OCI-LY3 (cell line): ENCODE measurements around the gene ATG7.

Experiments used
- CTCF ChIP-seq: fragments of 200-600, 300-600 bp; sonication (generic); IDR thresholded peaks from 2 replicates; pipeline ENCODE4 v1.5.1; 2014; ENCODE audit warnings: antibody characterized with exemption, low read length, low read depth
- EZH2phosphoT487 ChIP-seq: fragments of 200-600 bp; shearing (Covaris generic); IDR thresholded peaks from 2 replicates; pipeline ENCODE4 v1.6.1; 2018; ENCODE audit warnings: antibody characterized with exemption, mixed run types, low read depth

GRCh38 chr3:11541321-11542303 lies 269.4 kb downstream of the ATG7 start:
- TF ChIP-seq CTCF = no peak
- no peak for TF ChIP-seq EZH2phosphoT487
